Body of pancreas (tissue), 4 donors: ENCODE data around the gene RIN3.

Experiments used
- CTCF ChIP-seq, 7 experiments: fragments of 450-650 bp in 4 of 7; fragments of 200-600 bp in 3 of 7; sonication (generic) in 3 of 7; IDR thresholded peaks; one replicate each; pipeline ENCODE4 v1.5.1; 2016 to 2019; ENCODE audit warnings: antibody characterized with exemption in 7 of 7
- POLR2A ChIP-seq, 3 donors: fragments of 450-650 bp; IDR thresholded peaks; one replicate each; pipeline ENCODE4 v1.6.1; 2016; ENCODE audit warnings: antibody characterized with exemption in 3 of 3, mild to moderate bottlenecking in 2 of 3

- no peak for TF ChIP-seq CTCF (IDR thresholded peaks at IDR 0.05)
- TF ChIP-seq POLR2A (IDR thresholded peaks at IDR 0.05) = no peak
Observed at GRCh38 chr14:92514844-92515514, 1.4 kb downstream of the RIN3 start.
